ENCODE measurements around the gene B2M.

Gene B2M

DNA sequence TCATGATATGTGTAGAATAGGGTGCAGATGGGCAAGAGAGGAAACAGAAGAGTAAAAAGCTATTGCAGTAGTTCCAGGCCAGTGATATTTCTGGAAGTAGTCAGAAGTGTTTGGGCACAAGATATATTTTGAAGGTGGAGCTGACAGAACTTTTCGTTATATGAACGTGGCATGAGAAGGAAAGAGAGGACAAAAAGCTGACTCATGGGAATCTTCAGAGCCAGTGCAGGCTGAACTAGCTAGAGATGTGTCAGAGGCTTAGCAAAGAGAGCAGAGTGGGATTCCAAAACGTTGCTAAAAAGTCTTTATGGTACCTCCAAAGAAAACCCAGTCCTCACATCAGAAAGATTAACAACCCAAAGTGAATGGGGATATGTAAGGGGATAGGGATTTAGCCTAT is 53.7 kb downstream of the B2M start:
- no peak for DNase-seq (ENCODE audit: low read depth in 3 of 3, low spot score in 1 of 3)

Measured in stimulated activated CD4-positive, alpha-beta T cell treated with anti-CD3 and anti-CD28 coated beads, TNF-alpha, amount 100 ng/mL, for 1 hour (primary cell).